Ecto neural progenitor cell (in vitro differentiated cells): ENCODE results near the gene TNFSF15.

Source experiments
- DNase-seq: peaks from one replicate; pipeline ENCODE4 v3.0.0-alpha.2; 2018; ENCODE audit warnings: low spot score

Gene TNFSF15

GRCh38 chr9:114787781-114788498 is 17.9 kb downstream of the TNFSF15 start:
- DNase-seq, result no peak

DNA sequence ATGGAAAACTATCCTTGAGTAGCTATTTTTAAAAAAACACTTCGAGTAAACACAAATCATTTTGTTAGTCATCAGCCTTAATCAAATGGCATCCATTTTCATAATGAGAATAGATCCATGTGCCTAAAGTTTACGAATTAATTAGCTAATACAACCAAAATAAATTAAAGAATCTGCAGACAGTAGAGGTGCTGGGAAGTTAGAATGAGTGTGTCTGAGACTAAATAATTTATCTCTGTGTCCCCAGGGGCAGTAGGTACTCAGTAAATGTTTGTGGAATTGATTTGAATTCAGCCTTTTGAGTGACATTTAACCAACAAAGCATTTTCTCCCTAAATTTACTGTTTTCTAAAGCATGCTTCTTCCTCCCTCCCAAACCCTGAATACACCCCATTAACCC is 18.6 kb downstream of the TNFSF15 start:
- no peak for DNase-seq

- DNase-seq, result no peak
Observed at GRCh38 chr9:114785866-114786650, 19.8 kb downstream of the TNFSF15 start.

DNA sequence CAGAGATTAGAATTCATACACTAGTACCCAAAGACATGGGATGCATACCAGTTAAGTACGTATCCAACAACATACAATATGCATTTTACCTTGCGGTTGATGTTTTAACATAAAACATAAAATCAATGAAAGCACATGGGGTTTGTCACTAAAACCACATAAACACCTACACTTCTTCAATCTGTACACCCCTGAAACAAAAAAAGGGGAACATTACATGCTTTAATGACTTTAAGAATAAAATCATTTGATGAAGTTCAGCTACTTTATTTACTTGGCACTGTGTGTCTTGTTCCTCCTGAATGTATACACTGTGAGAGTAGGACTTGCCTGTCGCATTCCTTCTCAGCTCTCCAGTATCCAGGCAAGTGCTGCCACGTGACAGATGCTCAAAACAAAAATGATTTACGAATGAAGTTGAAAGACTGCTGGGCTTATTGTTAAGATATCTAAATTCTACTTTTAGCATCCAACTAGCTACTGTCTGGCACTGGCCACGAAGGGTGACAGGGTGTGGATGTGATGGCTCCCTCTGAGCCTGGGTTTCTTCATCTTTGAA is 21.0 kb downstream of the TNFSF15 start:
- DNase-seq, result no peak

GRCh38 chr9:114782586-114782985 is 23.3 kb downstream of the TNFSF15 start:
- no peak for DNase-seq

DNA sequence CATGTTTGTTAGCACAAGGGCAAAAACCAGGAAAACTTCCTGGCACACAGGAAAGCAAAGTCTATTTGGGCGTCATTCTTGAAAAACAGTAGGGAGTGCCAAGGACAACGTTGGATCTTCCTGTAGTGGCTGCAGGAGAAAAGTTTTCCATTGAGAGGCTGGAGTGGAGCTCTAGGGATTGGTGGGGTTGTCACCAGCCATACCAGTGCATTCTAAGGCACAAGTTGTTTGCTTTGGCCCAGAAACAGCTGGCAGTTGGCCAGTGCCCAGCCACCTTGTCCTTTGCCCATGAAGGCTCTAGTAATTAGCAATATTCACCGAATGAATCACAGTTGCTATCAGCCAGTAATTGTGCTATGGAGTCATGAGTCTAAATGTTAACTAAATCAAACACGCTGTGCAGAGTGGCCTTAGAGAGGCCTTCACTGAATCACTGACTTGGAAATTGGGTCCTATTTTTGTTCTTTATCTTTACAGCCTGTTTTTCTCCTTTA is 26.4 kb downstream of the TNFSF15 start:
- no peak for DNase-seq

- DNase-seq, result no peak
Observed at GRCh38 chr9:114777821-114778609, 27.8 kb downstream of the TNFSF15 start.

DNA sequence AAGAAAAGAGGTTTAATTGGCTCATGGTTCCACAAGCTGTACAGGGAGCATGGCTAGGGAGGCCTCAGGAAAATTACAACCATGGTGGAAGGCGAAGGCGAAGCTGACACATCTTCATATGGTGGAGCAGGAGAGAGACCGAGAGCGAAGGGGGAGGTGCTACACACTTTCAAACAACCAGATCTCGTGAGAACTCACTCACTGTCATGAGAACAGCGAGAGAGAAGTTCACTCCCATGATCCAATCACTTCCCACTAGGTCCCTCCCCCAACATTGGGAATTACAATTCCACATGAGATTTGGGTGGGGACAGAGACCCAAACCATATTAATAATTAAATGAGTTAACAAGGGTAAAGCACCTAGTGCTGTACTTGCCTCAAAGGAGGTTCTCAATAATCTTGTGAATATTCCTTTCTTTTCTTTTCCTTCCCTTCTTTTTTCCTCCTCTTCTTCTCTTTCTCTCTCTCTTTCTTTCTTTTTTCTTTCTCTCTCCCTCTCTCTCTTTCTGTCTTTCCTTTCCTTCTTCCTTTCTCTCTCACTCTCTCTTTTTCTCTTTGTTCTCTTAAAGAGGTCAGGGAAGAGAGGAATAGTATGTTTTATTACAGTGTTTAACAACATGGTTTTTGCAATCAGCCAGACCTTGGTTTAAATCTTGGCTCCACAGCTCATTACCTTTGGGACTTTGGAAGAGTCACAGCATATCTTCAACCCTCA is 29.0 kb downstream of the TNFSF15 start:
- DNase-seq, result no peak

DNA sequence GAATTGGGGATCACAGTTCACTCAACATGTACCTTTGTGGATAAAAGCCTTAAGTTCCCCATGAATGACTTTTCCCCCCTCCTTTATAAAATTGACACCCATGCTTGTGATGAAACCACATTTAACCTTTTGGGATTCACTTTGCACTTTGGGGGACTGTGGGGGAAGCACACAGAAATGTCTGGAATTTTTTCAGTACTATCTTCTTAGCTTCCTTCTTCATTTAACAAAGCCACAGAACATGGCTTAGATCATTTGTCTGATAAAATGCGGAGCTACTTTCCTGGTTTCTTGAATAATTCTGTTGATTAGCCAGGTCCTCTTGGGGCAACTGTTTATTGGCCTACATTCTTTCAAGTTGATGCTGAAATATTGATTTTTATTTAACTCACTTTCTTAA is 29.9 kb downstream of the TNFSF15 start:
- no peak for DNase-seq

GRCh38 chr9:114775121-114775520 is 30.7 kb downstream of the TNFSF15 start:
- no peak for DNase-seq

GRCh38 chr9:114774524-114774923 is 31.3 kb downstream of the TNFSF15 start:
- no peak for DNase-seq

DNA sequence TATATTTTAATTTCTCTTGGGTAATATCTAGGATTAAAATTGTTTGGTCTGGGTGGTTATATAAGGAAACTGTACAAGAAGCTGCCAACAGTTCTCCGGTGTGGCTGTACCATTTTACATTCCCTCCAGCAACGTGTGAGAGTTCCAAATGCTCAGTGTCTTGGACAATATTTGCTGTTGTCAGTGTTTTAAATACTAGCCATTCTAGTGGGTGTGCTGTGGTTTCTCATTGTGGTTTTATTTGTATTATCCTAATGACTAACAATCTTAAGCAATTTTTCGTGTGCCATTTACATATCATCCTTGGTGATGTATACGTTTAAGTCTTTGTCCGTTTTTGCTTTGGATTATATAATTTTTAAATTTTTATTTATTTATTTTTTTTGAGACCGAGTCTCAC is 34.0 kb downstream of the TNFSF15 start:
- no peak for DNase-seq

GRCh38 chr9:114770991-114771390 is 34.8 kb downstream of the TNFSF15 start:
- DNase-seq, result no peak

DNA sequence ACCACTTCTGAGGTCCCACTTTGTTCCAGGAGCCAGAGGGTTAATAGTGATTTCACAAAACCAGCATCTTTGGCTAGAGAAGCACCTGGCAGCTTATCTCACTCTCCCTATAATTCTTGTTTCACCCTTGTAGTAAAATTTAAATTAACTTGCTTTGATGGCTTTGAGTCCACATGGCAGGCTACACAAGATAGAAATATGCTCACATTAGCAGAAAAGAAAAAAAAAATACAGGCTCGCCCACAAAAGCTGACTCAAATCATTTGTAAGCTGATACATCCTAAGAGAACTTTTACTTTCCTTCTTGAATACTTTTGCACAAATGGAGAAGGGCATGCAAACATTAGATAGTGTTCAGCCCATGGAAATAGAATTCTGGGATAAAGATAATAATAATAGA is 36.2 kb downstream of the TNFSF15 start:
- DNase-seq, result no peak

- no peak for DNase-seq
Observed at GRCh38 chr9:114763220-114763619, 42.6 kb downstream of the TNFSF15 start.

- no peak for DNase-seq
Observed at GRCh38 chr9:114761523-114761922, 44.3 kb downstream of the TNFSF15 start.

DNA sequence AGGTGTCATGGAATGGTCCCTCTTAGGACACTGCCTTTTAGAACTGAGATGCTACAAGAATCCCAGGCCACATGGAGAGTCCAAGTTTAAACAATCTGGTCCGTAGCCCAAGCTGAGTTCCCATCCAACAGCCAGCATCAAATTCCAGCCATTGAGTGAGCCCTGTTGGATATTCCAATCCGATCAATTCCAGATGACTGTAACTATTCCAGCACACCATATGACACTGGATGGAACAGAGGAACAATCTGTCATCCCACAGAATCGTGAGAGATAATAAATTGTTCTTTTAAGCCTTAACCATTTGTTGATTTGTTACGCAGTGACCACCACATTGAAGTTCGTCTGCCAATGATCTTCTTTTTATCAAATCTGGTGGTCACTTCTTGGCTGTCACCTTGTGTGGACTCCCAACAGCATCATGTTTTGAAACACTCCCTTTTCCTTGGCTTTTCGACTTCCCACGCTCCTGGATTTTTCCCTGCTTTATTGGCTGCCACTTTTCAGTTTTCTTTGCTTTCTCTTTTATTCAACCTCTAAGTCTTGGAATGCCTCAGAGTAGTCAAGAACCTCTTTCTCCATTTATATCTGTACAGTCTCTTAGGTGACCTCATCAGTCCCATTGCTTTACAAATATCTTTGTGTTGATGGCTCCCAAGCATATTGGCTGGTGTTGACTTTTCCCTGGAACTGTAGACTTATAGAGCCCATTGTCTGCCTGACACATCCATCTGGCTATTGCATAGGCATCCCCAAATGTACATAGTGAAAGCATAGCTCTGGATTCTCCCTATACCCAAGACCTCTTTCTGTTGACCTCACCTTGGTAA is 46.1 kb downstream of the TNFSF15 start:
- no peak for DNase-seq

GRCh38 chr9:114757984-114758383 is 47.9 kb downstream of the TNFSF15 start:
- no peak for DNase-seq

GRCh38 chr9:114757395-114757794 is 48.4 kb downstream of the TNFSF15 start:
- no peak for DNase-seq

DNA sequence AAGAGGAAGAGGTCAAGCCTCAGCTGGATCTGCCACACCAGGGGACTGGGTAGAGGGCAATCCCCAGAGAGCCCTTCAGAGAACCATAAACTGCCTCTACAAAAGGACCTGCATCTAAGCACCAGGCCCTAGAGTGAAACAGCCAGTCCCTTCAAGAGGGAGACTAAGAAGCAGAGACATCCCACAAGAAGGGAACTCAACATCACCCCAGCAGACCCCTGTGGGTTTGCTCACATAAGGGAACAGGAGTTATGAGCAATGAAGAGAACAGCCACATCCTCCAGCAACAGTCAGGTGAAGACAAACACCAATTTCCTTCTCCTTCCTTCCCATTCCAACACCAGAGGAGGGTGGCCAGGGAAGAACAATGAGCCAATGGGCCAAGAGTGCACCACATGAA is 48.9 kb downstream of the TNFSF15 start:
- DNase-seq, result no peak

DNA sequence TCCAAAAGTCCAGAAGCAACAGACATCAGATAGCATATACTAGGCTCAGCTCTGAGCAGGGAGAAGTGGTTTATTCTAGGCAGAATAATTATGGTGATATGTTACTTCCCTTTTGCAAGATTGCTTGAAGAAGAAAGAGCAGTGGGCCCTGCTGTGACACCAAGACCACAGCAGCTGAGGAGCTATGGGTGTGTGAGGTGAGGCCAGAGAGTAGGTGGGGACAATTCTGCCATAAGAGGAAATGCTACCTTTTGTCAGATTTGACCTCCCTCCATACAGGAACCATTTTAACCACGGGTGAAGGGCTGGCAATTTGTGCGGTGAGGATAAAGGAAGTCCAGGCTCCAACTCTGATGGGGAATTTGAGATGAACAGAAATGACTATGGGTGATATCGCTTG is 51.3 kb downstream of the TNFSF15 start:
- DNase-seq, result no peak
